Endometrium (tissue), 2 donors: ENCODE data around the gene ZP1.

ENCODE experiments used
- FAIRE-seq: peaks from 2 replicates; lab custom pipeline; 2012; peaks lifted over from hg19 to GRCh38; lab: Jason Lieb, UNC
- donor health status: control.
- donor health status: control.

Gene ZP1

DNA sequence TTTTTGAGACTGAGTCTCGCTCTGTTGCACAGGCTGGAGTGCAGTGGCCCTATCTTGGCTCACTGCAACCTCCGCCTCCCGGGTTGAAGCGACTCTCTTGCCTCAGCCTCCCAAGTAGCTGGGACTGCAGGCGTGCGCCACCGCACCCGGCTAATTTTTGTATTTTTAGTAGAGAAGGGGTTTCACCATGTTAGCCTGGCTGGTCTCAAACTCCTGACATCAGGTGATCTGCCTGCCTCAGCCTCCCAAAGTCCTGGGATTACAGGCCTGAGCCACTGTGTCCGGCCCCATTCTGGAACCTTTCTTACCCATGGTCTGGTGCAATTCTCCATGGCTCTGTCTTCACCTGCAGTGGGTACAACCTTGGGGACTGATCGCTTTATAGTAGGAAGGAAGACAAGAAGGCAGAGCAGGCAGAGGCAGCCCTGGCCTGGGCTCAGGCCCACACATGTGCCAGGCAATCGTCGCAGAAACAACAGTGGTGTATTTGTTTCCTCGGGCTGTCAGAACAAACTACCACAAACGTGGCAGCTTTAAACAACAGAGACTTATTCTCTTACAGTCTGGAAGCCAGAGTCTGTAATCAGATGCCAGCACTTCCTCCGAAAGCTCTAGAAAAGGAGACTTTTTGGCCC is 7.6 kb upstream of the ZP1 start:
- no peak for FAIRE-seq

- no peak for FAIRE-seq
Measured at GRCh38 chr11:60860943-60861342, 6.4 kb upstream of the ZP1 start.

- no peak for FAIRE-seq
Measured at GRCh38 chr11:60862171-60862570, 5.2 kb upstream of the ZP1 start.

GRCh38 chr11:60863550-60864521 is 3.5 kb upstream of the ZP1 start:
- FAIRE-seq = no peak

DNA sequence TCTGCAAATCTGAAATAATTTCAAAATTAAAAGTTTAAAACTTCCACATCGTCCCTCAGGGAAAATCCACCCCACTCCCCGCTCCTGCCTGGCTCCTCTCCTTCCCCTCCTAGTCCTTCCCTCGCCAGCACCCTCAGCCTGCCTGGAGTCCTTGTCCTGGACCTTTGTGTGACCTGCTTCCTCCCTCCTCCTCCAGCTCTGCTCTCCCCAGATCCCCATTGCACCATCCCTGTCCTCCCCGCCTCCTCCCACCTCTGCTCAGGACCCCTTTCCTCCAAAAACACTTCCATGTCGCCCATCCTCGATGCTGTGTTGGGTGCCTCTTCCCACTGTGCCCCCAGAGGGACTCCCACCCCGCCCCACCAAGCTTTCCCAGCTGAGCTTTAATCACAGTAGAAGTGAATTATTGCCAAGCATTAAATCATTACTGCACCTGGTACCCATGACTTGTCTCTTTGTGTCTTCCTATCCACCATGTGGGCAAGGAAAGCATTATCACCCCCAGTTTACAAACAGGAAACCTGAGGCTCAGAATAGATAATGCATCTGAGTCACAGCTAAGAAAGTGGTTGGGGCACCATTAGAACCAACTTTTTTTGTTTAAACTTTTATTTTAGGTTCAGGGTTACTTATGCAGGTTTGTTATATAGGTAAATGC is 2.4 kb upstream of the ZP1 start:
- no peak for FAIRE-seq

DNA sequence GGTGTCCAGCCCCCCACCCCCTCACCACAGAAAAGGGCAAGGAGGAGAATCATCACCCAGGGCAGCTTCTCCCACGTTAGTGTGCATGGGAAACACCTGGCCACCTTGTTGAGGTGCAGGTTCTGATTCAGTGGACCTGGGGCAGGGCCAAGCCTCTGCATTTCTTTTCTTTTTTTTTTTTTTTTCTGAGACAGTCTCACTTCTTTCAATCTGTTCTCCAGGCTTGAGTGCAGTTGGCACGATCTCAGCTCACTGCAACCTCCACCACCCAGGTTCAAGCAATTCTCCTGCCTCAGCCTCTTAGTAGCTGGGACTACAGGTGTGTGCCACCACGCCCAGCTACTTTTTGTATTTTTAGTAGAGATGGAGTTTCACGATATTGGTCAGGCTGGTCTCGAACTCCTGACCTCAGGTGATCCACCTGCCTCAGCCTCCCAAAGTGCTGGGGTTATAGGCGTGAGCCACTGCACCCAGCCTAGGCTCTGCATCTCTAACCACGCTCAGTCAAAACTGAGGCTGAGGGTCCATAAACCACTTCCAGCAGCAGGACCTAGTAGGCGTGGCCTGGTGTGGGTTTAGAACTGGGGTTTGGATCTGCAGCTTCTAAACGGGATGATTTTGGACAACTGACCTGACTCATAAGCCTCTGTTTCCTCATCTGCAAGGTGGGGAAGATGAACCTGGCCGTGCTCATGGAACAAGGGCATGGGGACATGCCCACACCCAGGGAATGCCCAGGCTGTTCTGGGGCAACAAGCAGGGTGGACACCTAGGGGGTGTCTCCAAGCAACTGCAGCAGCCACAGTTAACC is 734 bp downstream of the ZP1 start:
- FAIRE-seq = no peak

- FAIRE-seq = no peak
Measured at GRCh38 chr11:60868682-60869450, 1.5 kb downstream of the ZP1 start.

DNA sequence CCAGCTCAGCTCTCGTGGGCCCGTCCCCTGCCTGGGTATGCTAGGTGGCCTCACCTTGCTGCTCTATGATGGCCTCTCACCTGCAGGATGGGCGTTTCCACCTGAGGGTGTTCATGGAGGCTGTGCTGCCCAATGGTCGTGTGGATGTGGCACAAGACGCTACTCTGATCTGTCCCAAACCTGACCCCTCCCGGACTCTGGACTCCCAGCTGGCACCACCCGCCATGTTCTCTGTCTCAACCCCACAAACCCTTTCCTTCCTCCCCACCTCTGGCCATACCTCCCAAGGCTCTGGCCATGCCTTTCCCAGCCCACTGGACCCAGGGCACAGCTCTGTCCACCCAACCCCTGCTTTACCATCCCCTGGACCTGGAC is 2.1 kb downstream of the ZP1 start:
- FAIRE-seq = no peak

DNA sequence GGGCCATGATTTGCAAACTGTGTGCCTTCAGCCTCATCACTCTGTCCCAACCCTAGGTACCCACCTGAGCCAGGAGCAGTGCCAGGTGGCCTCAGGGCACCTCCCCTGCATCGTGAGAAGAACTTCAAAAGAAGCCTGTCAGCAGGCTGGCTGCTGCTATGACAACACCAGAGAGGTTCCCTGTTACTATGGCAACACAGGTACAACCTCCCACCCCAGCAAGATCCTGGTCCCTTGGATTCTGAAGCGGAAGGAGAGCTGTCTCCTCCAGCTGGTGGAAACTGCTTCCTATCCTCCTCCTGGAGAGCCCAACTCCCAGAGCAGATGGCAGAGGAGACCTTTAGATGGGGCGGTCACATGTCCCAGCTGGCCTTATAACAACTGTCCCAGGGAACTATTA is 2.9 kb downstream of the ZP1 start:
- FAIRE-seq = no peak

DNA sequence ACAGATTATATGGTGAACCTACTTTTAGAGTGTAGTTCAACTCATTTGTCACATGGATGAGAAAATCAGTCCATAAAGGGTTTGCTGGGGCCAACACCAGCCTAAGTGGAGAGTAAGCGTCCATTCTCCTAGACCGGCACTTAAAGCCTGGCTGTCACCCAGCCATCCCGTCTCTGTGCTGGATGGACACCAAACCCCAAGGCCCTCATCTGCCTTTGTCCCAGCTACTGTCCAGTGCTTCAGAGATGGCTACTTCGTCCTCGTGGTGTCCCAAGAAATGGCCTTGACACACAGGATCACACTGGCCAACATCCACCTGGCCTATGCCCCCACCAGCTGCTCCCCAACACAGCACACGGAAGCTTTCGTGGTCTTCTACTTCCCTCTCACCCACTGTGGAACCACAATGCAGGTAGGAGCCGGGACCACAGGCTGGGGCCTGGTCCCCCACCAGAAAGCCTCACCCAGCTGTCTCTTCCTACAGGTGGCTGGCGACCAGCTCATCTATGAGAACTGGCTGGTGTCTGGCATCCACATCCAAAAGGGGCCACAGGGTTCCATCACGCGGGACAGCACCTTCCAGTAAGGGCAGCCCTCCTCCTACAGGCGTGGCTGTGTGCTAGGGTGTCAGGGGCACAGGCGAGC is 3.5 kb downstream of the ZP1 start:
- FAIRE-seq = no peak

DNA sequence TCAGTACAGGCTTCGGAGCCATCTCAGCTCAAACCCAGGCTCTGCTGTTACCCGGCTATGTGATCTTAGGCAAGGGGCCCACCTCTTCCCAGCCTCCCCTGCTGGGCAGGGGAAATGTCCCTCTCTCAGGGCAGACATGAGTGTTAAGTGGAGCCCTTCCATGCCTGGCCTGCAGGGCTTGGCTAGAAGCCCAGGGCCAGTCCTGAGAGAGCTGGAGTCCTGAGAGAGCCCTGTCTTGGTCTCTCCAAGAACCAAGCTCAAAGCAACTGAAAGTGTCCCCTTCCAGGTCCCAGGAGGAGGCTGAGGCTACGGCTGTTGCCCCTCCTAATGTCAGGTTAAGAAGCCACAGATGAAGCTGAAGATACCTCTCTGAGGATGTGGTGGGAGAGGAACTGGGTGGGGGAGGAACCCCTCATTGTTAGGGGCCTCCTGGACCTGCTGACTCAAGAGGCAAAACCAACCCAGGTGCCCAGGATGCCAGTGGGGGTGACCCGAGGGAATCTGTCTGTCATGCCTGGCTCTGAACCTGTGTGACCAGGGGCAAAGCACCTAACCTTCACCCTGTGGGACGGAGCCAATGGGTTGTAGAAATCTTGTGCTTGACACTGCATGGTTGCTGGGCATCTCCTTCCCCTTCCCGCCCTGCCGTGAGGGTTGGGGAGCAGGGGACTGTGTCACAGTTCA is 4.2 kb downstream of the ZP1 start:
- FAIRE-seq = no peak

DNA sequence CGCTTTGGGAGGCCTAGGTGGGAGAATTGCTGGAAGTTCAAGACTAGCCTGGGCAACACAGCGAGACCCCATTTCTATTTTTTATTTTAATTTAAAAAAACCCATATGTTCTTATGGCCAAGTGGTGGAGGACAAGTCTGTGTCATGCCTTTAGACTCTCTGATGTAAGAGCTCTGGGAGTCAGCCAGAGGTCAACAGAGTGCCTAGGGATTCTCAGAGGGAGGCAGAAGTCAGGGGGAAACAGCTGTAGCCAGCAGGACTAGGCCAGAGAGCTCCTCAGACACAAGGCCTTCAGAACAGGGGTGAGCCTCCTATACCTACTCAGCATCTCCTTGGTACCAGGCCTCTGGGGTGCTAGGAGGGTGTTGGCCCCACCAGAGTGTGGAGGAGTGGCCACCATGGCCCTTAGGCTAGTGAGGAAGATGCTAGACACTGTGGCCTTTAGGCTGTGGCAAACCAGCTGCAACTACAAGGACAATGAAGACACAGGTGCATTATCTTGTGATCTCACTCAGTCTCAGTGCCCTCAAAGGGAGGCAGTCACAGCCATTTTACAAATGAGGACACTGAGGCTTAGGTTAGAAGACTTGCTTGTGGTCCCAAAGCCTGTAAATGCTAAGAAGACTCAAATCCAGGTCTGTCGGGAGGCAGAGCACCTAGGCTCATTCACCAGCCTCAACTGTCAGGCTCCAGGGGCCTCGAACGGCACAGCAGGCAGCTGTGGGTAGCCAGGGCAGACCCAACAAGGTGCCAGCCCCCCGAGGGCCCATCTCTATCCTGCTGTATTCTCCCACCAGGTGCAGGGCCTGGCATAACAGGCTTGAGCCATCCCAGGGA is 5.0 kb downstream of the ZP1 start:
- FAIRE-seq = no peak

GRCh38 chr11:60872961-60873524 is 5.7 kb downstream of the ZP1 start:
- no peak for FAIRE-seq

GRCh38 chr11:60873533-60873932 is 6.2 kb downstream of the ZP1 start:
- no peak for FAIRE-seq

DNA sequence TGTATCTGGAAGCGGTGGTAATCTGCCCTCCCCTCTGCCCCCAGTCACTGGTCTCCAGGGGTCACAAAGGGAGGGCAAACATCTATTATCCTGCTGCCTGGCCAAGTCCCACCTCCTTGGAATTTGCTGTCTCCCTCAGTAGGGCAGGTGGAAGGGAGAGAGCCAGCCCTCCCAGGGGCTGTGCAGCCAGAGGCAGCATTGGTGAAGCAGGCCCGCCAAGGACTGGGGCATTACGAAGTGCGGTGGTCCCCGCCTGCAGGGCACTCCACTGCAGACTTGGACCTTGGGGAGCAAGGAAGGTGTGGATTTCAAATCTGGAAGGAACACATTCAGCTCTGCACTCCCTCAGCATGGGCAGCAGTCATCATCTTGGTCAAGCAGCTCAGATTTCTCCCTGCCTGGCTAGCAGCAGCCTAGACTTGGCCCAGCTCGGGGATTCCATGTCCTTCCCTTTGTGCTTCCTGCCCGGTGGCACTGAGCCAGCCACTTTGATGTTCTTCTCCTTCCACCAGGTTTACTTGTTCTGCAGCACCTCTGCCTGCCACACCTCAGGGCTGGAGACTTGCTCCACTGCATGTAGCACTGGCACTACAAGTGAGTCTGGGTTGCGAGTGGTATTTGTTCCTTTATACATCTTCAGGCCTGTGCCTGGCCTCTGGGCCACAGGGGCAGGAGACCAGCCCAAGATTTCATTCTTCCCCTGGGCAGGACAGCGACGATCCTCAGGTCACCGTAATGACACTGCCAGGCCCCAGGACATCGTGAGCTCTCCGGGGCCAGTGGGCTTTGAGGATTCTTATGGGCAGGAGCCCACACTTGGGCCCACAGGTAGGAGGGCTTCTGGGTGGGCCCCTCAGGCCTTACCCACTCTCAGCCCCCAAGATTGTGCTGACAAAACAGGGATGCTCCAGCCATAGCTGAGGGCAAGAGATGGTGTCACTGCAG is 7.4 kb downstream of the ZP1 start:
- no peak for FAIRE-seq

DNA sequence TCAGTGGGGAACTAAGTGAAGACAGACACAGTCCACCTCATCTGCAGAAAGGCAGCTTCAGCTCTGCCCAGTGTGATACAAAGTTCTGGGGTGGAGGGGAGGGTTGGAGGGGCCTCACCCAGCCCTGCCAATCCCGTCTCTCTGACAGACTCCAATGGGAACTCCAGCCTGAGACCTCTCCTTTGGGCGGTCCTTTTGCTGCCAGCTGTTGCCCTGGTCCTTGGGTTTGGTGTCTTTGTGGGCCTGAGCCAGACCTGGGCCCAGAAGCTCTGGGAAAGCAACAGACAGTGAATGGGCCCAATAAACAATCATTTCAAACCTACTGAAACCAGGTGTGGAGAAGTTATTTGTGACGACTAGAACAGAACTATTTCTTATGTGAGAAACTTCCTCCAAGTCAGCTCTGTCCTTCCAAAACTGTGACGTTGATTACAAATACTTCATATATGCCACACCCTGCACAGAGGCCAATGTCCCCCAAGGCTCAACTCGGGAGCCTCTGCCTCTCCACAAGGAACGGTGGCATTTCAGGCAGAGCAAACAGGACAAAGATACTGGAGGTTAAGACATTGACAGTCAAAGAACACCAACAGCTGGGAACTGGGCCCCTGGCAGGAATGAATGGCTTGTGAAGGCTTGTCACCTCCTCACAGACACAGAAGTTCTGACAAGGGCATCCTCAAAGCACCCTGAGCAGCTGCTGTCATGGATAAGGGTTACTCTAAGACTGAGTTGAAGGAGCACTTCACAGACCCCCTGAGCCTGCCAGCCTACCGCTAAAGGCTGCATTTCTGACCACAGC is 8.2 kb downstream of the ZP1 start:
- FAIRE-seq = no peak

- FAIRE-seq = no peak
Measured at GRCh38 chr11:60876168-60876485, 8.8 kb downstream of the ZP1 start.
